Cardiac muscle cell (in vitro differentiated cells and primary cell): ENCODE measurements around the gene USF2. TPM values are rescaled to one million over a fixed set of nuclear protein-coding genes. Genes with fewer than 3 reads are reported as not detected.

Source experiments
- DNase-seq, 2 donors: peaks; one replicate each; pipeline versions ENCODE4 v3.0.0 to v3.0.0-alpha.2; 2010 to 2017; ENCODE audit warnings: low read depth in 1 of 2, low spot score in 1 of 2
- H3K27ac ChIP-seq: fragments of 200-600 bp; sonication (generic); 2 replicates; pipeline ENCODE4 v1.5.1; 2016
- H3K27me3 ChIP-seq: fragments of 200-600 bp; sonication (generic); 2 replicates; pipeline ENCODE4 v1.6.0; 2016; ENCODE audit warnings: control low read depth
- H3K36me3 ChIP-seq: fragments of 200-600 bp; sonication (generic); 2 replicates; pipeline ENCODE4 v1.5.1; 2016; ENCODE audit warnings: control low read depth
- H3K4me1 ChIP-seq: fragments of 200-600 bp; sonication (generic); 2 replicates; pipeline ENCODE4 v1.8.1; 2017; ENCODE audit warnings: low read depth, mild to moderate bottlenecking, mixed run types
- H3K4me3 ChIP-seq: fragments of 200-600 bp; sonication (generic); 2 replicates; pipeline ENCODE4 v1.5.1; 2016; ENCODE audit warnings: mild to moderate bottlenecking
- H3K9me3 ChIP-seq: fragments of 200-600 bp; sonication (generic); 2 replicates; pipeline ENCODE4 v1.5.1; 2017; ENCODE audit warnings: low read depth, mild to moderate bottlenecking, control low read depth
- CTCF ChIP-seq: IDR thresholded peaks from 2 replicates; pipeline ENCODE4 v1.5.1; 2012; ENCODE audit warnings: low read depth, mild to moderate bottlenecking, low read length
- polyA plus RNA-seq: library from polyadenylated mRNA; unstranded; fragments of >200 nt; fragmentation: Nextera tagmentation; extraction: Ambion mirVana; gene quantifications from 2 replicates; pipeline ENCODE4 v1.2.1, GENCODE V29; 2016
- total RNA-seq: library from RNA; depleted of rRNA; stranded (reverse); fragments of >200 nt; gene quantifications from 2 replicates; pipeline ENCODE4 v1.2.3, GENCODE V29; 2016

USF2 gene
- total and polyA plus RNA-seq, 2 experiments from 2014 or later, result 31.7 to 235 TPM

- Histone ChIP-seq H3K4me1 (peaks cover 4% of the 10 kb centered on the region), H3K27me3 (no peaks in the 10 kb centered on the region), H3K9me3 (no peaks in the 10 kb centered on the region), H3K4me3 (no peak overlapping the region), H3K27ac (no peak overlapping the region), H3K36me3 (peaks cover 24% of the 10 kb centered on the region)
- DNase-seq, result no peak
- TF ChIP-seq CTCF, result no peak
Observed at GRCh38 chr19:35276706-35277281, 8.0 kb downstream of the USF2 start.

- Histone ChIP-seq H3K9me3 (no peaks in the 10 kb centered on the region), H3K4me1 (peaks cover 4% of the 10 kb centered on the region), H3K36me3 (peaks cover 23% of the 10 kb centered on the region), H3K27me3 (no peaks in the 10 kb centered on the region), H3K27ac (no peak overlapping the region), H3K4me3 (no peak overlapping the region)
- no peak for DNase-seq
- no peak for TF ChIP-seq CTCF
Observed at GRCh38 chr19:35278578-35279284, 10.0 kb downstream of the USF2 start.

- H3K27ac ChIP-seq, result peak overlapping the region; percentile 57
- no peak for TF ChIP-seq CTCF
- H3K27me3 ChIP-seq, result no peaks in the 10 kb centered on the region
- H3K4me1 ChIP-seq, result peaks cover 4% of the 10 kb centered on the region
- no peaks in the 10 kb centered on the region for H3K9me3 ChIP-seq
- H3K4me3 ChIP-seq, result no peak overlapping the region
- H3K36me3 ChIP-seq, result peaks cover 23% of the 10 kb centered on the region
- no peak for DNase-seq
Observed at GRCh38 chr19:35279374-35279773, 10.6 kb downstream of the USF2 start.

- Histone ChIP-seq H3K4me1 (peaks cover 4% of the 10 kb centered on the region), H3K36me3 (peaks cover 17% of the 10 kb centered on the region), H3K27me3 (no peaks in the 10 kb centered on the region), H3K27ac (peak overlapping the region; percentile 57), H3K4me3 (no peak overlapping the region), H3K9me3 (no peaks in the 10 kb centered on the region)
- no peak for DNase-seq
- TF ChIP-seq CTCF, result no peak
Observed at GRCh38 chr19:35279985-35280821, 11.4 kb downstream of the USF2 start.

- no peak for TF ChIP-seq CTCF
- no peaks in the 10 kb centered on the region for H3K9me3 ChIP-seq
- peaks cover 4% of the 10 kb centered on the region for H3K4me1 ChIP-seq
- DNase-seq, result no peak
- H3K4me3 ChIP-seq, result no peak overlapping the region
- peaks cover 16% of the 10 kb centered on the region for H3K36me3 ChIP-seq
- no peaks in the 10 kb centered on the region for H3K27me3 ChIP-seq
- no peak overlapping the region for H3K27ac ChIP-seq
Observed at GRCh38 chr19:35281303-35281702, 12.5 kb downstream of the USF2 start.
